HG03457 (cell line): ENCODE measurements around the gene TRPC4.
"Not testable (repeated sequence)": the region's sequence is repeated elsewhere in the genome, so short reads cannot be mapped to it uniquely, and the experiment has no call there.

Experiments used
- ATAC-seq: cut with Tn5 transposase; IDR thresholded peaks from one replicate; pipeline ENCODE4 v1.9.1; 2021; ENCODE audit warnings: moderate number of reproducible peaks; ENCODE audit not compliant: unreplicated experiment

TRPC4 gene

GRCh38 chr13:37833411-37833810, 36.2 kb downstream of the TRPC4 start:
- ATAC-seq, result no peak

GRCh38 chr13:37816276-37816675, 53.3 kb downstream of the TRPC4 start:
- ATAC-seq, result no peak

- ATAC-seq, result no peak
These were observed 58.1 kb downstream of the TRPC4 start for GRCh38 chr13:37811441-37811840.

GRCh38 chr13:37806666-37807065, 62.9 kb downstream of the TRPC4 start:
- no peak for ATAC-seq

- ATAC-seq, result no peak
These were observed 71.9 kb downstream of the TRPC4 start for GRCh38 chr13:37797631-37798030.

GRCh38 chr13:37796795-37797194, 72.8 kb downstream of the TRPC4 start:
- ATAC-seq, result not testable (repeated sequence)

- no peak for ATAC-seq
These were observed 74.2 kb downstream of the TRPC4 start for GRCh38 chr13:37795326-37795725.

GRCh38 chr13:37791699-37792098, 77.9 kb downstream of the TRPC4 start:
- ATAC-seq, result no peak

- no peak for ATAC-seq
These were observed 81.2 kb downstream of the TRPC4 start for GRCh38 chr13:37788346-37788745.

GRCh38 chr13:37777676-37778075, 91.9 kb downstream of the TRPC4 start:
- no peak for ATAC-seq

- ATAC-seq, result no peak
These were observed 93.7 kb downstream of the TRPC4 start for GRCh38 chr13:37775871-37776270.

GRCh38 chr13:37772644-37773043, 96.9 kb downstream of the TRPC4 start:
- no peak for ATAC-seq

GRCh38 chr13:37769545-37769944, 100.0 kb downstream of the TRPC4 start:
- no peak for ATAC-seq

- ATAC-seq, result no peak
These were observed 100.5 kb downstream of the TRPC4 start for GRCh38 chr13:37769078-37769477.

GRCh38 chr13:37766502-37766901, 103.1 kb downstream of the TRPC4 start:
- ATAC-seq, result no peak

- ATAC-seq, result no peak
These were observed 114.2 kb downstream of the TRPC4 start for GRCh38 chr13:37755349-37755748.

- no peak for ATAC-seq
These were observed 115.8 kb downstream of the TRPC4 start for GRCh38 chr13:37753776-37754175.

GRCh38 chr13:37752146-37752545, 117.4 kb downstream of the TRPC4 start:
- no peak for ATAC-seq

GRCh38 chr13:37751025-37751424, 118.5 kb downstream of the TRPC4 start:
- ATAC-seq, result no peak

GRCh38 chr13:37748913-37749312, 120.7 kb downstream of the TRPC4 start:
- no peak for ATAC-seq

- ATAC-seq, result no peak
These were observed 122.4 kb downstream of the TRPC4 start for GRCh38 chr13:37747071-37747612.

- ATAC-seq, result no peak
These were observed 128.0 kb downstream of the TRPC4 start for GRCh38 chr13:37741536-37741935.

- ATAC-seq, result no peak
These were observed 133.5 kb downstream of the TRPC4 start for GRCh38 chr13:37736045-37736444.
